Testis (tissue), 3 donors: ENCODE results near the gene SLC35G3. TPM values are rescaled to one million over a fixed set of nuclear protein-coding genes. Genes with fewer than 3 reads are reported as not detected.

Source experiments
- DNase-seq: peaks from one replicate; pipeline ENCODE4 v3.0.0-alpha.2; 2019
- H3K27ac ChIP-seq, 2 donors: fragments of 200-600 bp; sonication (generic); one replicate each; pipeline ENCODE4 v1.5.1; 2019
- H3K27me3 ChIP-seq: fragments of 200-600 bp; sonication (generic); one replicate; pipeline ENCODE4 v1.5.1; 2019
- H3K36me3 ChIP-seq: fragments of 200-600 bp; sonication (generic); one replicate; pipeline ENCODE4 v1.5.1; 2017; ENCODE audit warnings: low read depth; ENCODE audit errors: missing control alignments
- H3K4me1 ChIP-seq: fragments of 200-600 bp; sonication (generic); one replicate; pipeline ENCODE4 v1.5.1; 2019
- H3K4me3 ChIP-seq, 2 donors: fragments of 200-600 bp; sonication (generic); one replicate each; pipeline ENCODE4 v1.5.1; 2017 to 2019
- H3K9me3 ChIP-seq: fragments of 200-600 bp; sonication (generic); one replicate; pipeline ENCODE4 v1.5.1; 2017
- POLR2A ChIP-seq: fragments of 450-650 bp; IDR thresholded peaks from one replicate; pipeline ENCODE4 v1.6.1; 2017; ENCODE audit warnings: antibody characterized with exemption, mild to moderate bottlenecking, moderate library complexity
- WGBS, 2 donors: methylation state at CpG; one replicate each; pipeline ENCODE4 v1.1.5; 2018; 5-methylcytosine and 5-hydroxymethylcytosine counted together
- intact Hi-C: fragments of 100-400 bp; cut with DNase I; formaldehyde crosslinking; loops from one replicate; pipeline ENCODE4 v1.15.1; 2023; ENCODE audit warnings: low total_unique reads
- polyA plus RNA-seq: library from polyadenylated mRNA; stranded (reverse); fragments of 350-450 nt; fragmentation: Illumina TruSeq; extraction: RNeasy Lipid Tissue Mini Kit (QIAGEN cat#74804); gene quantifications from one replicate; pipeline ENCODE4 v1.2.3, GENCODE V29; 2014; ENCODE audit warnings: low read depth, low replicate concordance; ENCODE audit not compliant: insufficient read depth
- total RNA-seq, 2 donors: library from RNA; depleted of rRNA; stranded (reverse); fragments of >200 nt; gene quantifications; one replicate each; pipeline ENCODE4 v1.2.3, GENCODE V29; 2016
- TF ChIP-seq, protein P1 (sequence below), 3 experiments: fragments of 450-650 bp in 2 of 3; fragments of 200-600 bp in 1 of 3; sonication (generic) in 1 of 3; IDR thresholded peaks; one replicate each; pipeline ENCODE4 v1.5.1; 2016 to 2019; ENCODE audit warnings: antibody characterized with exemption in 3 of 3, mild to moderate bottlenecking in 2 of 3, moderate library complexity in 1 of 3

Gene SLC35G3
- total and polyA plus RNA-seq, 3 donors from 2014 or later = 0.99 to 4.1 (median 2.7) TPM

DNA sequence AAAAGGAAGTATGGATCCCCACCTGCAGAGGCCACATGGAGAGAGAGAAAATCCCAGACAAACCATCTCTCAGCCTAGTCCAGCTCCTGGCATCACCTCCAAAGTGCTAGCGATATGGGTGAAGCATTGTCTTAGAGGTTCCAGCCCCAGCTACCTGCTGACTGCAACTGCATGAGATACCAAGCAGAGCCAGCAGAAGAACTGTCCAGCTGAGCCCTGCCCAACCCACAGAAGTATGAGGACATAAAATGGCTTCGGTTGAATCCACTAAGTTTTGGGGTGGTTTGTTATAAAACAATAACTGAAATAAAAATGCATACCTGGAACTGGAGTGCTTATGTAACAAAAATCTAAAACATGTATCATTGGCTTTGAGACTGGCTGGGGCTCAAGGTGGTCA lies 28.3 kb upstream of the SLC35G3 start:
- H3K27ac ChIP-seq = no peak overlapping the region
- H3K4me1 ChIP-seq = no peaks in the 10 kb centered on the region
- DNase-seq = no peak
- H3K27me3 ChIP-seq = no peaks in the 10 kb centered on the region
- 93 to 100% methylated on average over 2 of the region's 2 CpGs for WGBS, 2 donors
- no peak overlapping the region for H3K4me3 ChIP-seq
- no peaks in the 10 kb centered on the region for H3K36me3 ChIP-seq
- TF ChIP-seq, protein P1, sequence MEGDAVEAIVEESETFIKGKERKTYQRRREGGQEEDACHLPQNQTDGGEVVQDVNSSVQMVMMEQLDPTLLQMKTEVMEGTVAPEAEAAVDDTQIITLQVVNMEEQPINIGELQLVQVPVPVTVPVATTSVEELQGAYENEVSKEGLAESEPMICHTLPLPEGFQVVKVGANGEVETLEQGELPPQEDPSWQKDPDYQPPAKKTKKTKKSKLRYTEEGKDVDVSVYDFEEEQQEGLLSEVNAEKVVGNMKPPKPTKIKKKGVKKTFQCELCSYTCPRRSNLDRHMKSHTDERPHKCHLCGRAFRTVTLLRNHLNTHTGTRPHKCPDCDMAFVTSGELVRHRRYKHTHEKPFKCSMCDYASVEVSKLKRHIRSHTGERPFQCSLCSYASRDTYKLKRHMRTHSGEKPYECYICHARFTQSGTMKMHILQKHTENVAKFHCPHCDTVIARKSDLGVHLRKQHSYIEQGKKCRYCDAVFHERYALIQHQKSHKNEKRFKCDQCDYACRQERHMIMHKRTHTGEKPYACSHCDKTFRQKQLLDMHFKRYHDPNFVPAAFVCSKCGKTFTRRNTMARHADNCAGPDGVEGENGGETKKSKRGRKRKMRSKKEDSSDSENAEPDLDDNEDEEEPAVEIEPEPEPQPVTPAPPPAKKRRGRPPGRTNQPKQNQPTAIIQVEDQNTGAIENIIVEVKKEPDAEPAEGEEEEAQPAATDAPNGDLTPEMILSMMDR (IDR thresholded peaks at IDR 0.05) = no peak
- TF ChIP-seq POLR2A = no peak
- intact Hi-C loops = no loop called here
- H3K9me3 ChIP-seq = no peaks in the 10 kb centered on the region

DNA sequence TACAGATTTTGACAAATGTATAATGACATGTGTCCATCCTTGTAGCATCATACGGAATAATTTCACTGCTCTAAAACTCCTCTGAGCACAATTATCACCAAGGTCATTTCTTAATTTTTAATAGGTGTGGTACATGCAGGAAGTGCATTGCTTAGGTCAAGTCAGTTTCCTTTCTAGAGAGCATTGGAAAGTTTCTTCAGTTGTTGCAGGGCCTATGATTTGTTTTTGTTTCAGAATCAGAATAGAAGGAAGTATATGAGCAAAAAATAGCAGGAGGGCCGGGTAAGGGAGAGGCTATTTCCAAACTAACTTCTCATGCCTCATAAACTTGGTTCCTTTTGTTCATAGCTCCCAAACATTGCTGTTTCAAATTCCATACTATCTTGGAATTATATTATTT lies 24.7 kb upstream of the SLC35G3 start:
- no peak overlapping the region for H3K4me3 ChIP-seq
- H3K36me3 ChIP-seq = no peaks in the 10 kb centered on the region
- DNase-seq = no peak
- intact Hi-C loops = no loop called here
- H3K27ac ChIP-seq = no peak overlapping the region
- whole genome bisulfite sequencing, 2 donors = 67% methylated on average over 2 of the region's 2 CpGs
- no peaks in the 10 kb centered on the region for H3K9me3 ChIP-seq
- TF ChIP-seq, protein P1 (IDR thresholded peaks at IDR 0.05) = no peak
- no peak for TF ChIP-seq POLR2A
- H3K27me3 ChIP-seq = no peaks in the 10 kb centered on the region
- no peaks in the 10 kb centered on the region for H3K4me1 ChIP-seq

DNA sequence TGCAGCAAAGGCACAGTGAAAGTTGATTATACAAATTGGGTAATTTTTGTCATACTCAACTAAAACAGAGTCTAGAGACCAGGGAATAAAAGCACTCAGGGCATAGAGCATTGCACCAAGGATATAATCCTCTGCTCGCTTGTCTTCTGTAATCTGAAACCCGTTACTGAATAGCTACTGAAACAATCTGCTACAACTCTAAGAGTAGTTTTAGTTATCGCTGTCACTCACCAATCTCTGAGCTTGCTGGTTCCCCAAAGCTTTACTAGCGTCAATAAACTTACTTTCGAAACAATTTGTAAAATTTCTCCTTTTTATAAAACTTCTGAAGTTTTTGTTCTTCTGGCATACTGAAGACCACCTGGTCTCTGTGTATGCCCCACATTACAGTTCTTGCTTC lies 22.9 kb upstream of the SLC35G3 start:
- no peak for DNase-seq
- intact Hi-C loops = no loop called here
- H3K27ac ChIP-seq = no peak overlapping the region
- no peak overlapping the region for H3K4me3 ChIP-seq
- no peaks in the 10 kb centered on the region for H3K9me3 ChIP-seq
- no peaks in the 10 kb centered on the region for H3K4me1 ChIP-seq
- no peaks in the 10 kb centered on the region for H3K36me3 ChIP-seq
- WGBS, 2 donors = 64 to 65% methylated on average over 5 of the region's 5 CpGs
- H3K27me3 ChIP-seq = no peaks in the 10 kb centered on the region
- no peak for TF ChIP-seq POLR2A

DNA sequence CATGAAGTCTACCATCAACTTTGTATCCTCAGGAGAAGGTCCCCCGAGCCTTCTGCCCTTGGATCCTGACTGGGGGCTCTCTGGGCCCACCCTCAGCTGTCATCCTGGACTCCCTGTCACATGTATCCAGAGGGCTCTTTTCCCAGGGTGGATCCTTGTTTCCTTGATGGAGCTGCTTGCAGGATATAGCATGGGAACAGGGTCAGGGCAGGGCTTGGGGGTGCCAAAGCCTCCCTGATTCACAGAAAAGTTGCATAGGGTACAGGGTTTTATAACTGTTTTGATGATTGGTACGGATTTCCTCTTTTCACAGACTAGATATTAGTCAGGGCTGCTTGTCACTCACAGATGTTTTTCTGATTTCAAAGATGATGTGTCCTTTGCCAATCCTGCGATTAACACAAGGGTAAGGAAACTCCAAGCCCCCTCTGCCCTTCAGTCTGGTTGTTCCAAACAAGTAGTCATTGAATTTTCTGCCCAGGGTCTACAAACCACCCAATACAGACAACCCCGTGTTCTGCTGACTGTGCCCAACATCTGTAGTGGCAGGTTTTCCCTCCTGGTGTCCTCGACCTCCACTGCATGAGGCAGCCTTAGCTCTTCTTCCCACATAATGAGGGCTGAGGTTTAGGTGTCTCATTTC lies 20.6 kb upstream of the SLC35G3 start:
- Histone ChIP-seq H3K4me3 (no peak overlapping the region), H3K36me3 (no peaks in the 10 kb centered on the region), H3K27ac (no peak overlapping the region), H3K9me3 (no peaks in the 10 kb centered on the region), H3K4me1 (no peaks in the 10 kb centered on the region), H3K27me3 (no peaks in the 10 kb centered on the region)
- no peak for TF ChIP-seq POLR2A
- TF ChIP-seq, protein P1 (IDR thresholded peaks at IDR 0.05) = no peak
- DNase-seq = no peak
- intact Hi-C loops = no loop called here
- 67 to 68% methylated on average over 5 of the region's 5 CpGs for WGBS, 2 donors

DNA sequence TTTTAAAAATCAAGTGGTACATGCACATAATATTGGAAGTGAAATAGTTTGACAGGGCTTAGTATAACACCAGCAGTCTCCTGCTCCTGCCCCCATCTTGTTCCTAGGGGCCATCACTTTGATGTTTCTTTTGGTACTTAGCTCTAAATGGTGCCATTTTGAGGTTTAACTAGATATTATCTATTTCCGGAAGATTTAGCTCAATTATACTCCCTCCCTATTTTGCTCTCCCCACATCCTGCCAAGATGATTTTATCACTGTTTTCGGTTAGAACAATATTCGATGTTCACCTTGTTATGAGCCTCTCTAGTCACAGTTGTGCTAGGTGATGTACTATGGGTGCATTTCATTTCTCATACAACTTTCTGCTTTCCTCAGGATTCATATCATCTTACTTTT lies 20.0 kb upstream of the SLC35G3 start:
- Histone ChIP-seq H3K4me3 (no peak overlapping the region), H3K36me3 (no peaks in the 10 kb centered on the region), H3K27ac (no peak overlapping the region), H3K4me1 (no peaks in the 10 kb centered on the region), H3K27me3 (no peaks in the 10 kb centered on the region), H3K9me3 (no peaks in the 10 kb centered on the region)
- no peak for DNase-seq
- WGBS, 2 donors = 72 to 75% methylated on average over 3 of the region's 3 CpGs
- intact Hi-C loops = no loop called here
- TF ChIP-seq, protein P1 (IDR thresholded peaks at IDR 0.05) = no peak
- no peak for TF ChIP-seq POLR2A
